Stimulated activated CD8-positive, alpha-beta memory T cell treated with anti-CD3 and anti-CD28 coated beads, Interleukin-12 subunit alpha, Interleukin-12 subunit beta, amount 100 ng/mL, for 24 hours (primary cell): ENCODE results near the gene CUL9.

Experiments
- DNase-seq: peaks from one replicate; pipeline ENCODE4 v3.0.0-alpha.2; 2020; ENCODE audit errors: extremely low read depth

The CUL9 gene

DNA sequence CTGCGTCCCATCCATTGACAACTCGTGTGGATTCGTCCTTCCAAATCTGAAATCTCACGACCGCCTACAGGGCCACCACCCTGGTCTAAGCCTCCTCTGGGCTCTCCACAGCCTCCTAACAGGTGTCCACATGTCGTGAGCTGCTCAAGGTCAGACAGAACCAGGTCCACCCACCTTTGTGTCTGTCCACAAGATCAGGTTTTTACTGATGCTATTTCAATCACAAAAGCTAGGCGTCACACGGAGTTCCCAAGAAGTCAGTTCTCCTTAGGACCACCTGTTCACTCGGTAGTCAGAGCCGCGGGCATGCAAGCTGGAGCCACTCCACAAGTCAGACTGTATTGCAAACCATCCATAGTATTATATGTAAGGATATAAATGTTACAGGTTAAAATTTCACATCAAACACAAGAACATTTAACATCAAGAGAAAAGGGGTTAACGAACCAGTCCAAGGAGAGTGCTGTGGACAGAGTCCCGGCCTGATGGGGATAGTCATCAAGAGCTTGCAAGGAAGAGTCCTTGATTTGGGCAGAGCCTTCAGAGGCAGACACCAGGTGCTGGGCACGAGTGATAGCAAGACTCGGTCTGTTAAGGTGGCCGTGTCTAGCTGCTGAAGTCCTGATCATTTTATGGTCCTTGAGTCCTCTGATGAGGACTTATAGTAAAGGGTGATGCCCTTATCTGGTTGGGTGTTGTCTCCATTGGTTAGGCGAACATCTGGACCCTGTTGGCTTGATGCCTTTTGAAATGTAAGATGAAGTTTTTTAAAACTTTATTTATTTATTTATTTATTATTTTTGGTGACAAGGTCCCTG, 48.0 kb downstream of the CUL9 start:
- no peak for DNase-seq

DNA sequence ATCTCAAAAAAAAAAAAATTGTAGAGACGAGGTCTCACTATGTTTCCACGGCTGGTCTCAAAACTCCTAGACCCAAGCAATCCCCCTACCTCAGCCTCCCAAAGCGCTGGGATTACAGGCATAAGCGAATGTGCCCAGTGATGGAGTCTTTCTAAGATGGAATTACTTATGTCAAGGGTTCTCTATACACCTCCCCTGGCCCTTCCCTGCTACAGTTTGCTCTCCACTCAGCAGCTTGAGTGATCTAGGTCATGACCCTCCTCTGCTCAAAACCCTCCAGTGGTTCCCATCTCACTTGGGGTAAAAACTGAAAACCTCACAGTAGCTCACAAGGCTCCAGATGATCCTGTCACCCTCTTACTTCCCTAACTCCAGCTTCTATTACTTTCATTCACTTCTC, 49.1 kb downstream of the CUL9 start:
- DNase-seq: no peak

DNA sequence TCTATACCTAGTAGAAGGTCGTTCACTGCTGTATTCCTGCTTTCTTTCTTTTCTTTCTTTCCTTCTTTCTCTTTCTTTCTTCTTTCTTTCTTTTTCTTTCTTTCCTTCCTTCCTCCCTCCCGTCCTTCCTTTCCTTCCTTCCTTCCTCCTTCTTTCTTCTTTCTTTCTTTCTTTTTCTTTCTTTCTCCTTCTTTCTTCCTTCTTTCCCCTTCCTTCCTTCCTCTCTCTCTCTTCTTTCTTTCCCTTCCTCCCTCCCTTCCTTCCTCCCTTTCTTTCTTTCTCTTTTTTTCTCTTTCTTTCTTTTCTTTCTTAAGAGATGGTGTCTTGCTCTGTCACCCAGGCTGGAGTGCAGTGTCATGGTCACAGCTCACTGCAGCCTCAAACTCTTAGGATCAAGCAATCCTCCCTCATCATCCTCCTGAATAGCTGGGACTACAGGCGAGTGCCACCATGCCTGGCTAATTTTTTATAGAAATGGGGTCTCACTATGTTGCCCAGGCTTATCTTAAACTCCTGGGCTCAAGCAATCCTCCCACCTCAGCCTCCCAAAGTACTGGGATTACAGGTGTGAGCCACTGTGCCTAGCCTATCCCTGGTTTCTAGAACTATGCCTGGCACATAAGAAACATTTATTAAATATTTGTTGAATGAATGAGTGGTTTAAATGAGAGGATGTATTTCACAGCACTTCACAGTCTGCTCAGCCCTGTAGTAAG, 49.9 kb downstream of the CUL9 start:
- no peak for DNase-seq

DNA sequence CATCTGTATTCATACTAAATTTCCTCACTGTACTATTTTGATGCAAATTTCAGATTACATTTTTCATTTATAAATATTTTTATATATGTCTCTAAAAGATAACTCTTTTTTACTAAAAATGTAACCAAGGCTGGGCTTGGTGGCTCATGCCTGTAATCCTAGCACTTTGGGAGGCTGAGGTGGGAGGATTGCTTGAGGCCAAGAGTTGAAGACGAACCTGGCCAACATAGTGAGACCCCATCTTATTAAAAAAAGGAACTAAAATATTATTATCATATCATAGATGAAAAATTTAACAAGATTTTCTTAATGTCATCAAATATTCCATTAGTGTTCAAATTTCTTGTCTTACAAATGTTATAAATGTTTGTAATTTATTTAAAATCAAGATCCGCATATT, 53.8 kb downstream of the CUL9 start:
- DNase-seq: no peak

DNA sequence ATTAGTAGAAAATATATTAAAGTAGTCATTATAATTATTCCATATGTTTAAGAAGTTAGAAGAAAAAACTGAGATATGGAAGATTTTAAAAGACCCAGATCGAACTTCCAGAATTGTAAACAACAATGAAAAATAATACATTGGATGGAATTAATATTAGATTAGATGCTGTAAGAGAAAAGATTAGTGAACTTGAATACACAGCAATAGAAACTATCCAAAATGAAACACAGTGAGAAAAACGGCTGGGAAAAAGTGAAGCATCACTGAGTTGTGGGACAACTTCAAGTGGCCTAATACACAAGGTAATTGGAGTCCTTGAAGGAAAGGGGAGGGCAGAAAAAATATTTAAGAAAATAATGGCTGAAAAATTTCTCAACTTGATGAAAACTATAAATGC, 57.1 kb downstream of the CUL9 start:
- DNase-seq: no peak

DNA sequence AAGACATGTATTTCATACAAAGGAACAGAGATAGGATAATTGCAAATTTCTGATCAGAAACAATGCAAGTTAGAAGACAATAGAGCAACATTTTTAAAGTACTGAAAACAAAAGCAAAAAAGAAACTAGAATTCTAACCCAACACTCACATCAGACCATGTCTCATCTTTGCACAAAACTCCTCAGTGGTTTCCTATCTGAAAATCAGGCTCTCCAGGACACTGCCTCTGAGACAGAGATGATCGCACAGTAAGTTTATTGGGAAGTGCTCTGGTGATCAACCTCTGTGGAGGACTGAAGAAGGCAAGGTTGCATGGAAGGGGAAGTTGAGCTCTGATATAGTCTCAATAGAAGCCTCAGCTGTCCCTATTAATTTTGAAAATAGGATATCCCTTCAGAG, 59.0 kb downstream of the CUL9 start:
- no peak for DNase-seq

DNA sequence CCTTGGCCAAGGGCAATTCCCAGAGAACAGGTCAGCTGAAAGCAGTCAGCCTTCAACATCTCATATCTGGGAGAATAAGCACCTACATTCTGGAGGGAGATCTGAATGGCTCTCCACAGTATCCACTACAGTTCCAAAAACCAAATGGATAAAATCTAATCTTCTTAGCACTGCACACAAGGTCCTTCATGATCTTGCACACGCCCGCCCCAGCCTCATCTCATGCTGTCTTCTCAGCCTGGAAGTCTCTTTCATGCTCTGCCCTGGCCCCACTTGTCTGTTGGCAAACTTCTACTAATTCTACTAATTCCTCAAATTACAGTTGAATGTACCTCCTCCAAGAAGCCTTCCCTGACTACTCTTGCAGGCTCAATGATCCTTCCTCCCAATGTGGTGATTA, 59.5 kb downstream of the CUL9 start:
- no peak for DNase-seq

DNA sequence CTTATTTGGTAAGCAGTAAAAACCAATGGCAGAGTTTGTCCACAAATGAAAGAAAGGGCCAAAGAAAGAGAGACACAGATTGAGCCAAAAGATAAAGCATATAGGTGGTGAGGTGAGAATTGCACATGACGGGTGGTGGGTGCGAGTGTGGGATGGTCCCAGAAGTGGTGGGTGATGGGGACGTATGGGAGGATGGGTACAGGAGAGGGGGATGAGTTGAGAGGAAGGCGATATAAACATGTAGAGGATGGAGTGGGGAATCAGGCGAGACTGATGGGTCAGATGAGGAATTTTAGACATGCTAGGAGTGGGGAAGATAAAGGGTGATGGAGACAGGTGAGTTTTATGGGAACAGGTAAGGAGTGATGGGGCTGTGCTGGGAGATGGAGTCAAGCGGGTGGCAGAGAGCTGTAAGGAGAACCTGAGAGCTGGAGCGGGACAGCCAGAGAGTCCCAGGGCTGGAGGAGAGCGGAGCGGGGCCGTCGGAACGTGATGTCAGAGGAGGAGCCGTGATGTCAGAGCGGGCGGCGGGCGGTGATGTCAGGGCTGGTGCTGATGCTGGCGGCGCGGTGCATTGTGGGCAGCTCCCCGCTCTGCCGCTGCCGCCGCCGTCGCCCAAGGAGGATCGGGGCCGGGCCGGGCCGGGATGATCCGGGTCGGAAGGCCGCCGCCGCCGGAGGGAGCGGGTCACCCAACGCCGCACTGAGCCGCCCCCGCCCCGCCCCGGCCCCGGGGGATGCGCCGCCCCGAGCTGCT, 61.1 kb downstream of the CUL9 start, which contains the start of gene TTBK1:
Gene TTBK1 (plus strand): TSS at position 574 of the 756 bp plus-strand sequence. CDS start 3,180 bp downstream, outside the sequence.
- DNase-seq: no peak

DNA sequence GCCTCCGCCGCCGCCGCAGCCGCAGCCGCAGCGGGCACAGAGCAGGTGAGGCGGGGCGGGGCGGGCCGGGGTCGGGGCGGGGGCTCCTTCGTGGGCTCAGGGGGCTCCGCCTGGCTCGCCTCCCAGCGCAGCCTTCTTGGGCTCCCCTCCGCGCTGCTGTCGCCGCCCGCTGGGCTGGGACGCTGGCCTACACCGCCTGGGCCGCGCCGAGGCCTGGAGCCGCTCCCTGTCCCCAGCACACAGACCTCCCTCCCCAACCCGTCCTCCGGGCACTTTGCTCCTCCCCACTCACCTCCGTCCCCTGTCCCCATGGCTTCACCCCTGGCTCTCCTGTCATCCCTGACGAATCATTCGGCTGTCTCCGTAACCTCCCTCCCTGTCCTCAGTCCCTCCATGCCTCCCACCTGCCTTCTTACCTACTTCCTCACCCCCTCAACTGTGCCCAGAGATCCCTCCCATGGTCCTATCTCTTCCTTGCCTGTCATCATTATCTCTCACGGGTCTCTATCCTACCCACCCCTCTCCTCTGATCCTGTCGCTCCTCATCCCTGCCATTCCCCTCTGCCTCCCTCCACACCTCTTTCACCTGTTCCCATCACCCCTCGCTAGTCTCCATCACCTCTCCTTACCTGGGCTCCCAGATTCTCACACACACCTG, 61.8 kb downstream of the CUL9 start:
- no peak for DNase-seq

DNA sequence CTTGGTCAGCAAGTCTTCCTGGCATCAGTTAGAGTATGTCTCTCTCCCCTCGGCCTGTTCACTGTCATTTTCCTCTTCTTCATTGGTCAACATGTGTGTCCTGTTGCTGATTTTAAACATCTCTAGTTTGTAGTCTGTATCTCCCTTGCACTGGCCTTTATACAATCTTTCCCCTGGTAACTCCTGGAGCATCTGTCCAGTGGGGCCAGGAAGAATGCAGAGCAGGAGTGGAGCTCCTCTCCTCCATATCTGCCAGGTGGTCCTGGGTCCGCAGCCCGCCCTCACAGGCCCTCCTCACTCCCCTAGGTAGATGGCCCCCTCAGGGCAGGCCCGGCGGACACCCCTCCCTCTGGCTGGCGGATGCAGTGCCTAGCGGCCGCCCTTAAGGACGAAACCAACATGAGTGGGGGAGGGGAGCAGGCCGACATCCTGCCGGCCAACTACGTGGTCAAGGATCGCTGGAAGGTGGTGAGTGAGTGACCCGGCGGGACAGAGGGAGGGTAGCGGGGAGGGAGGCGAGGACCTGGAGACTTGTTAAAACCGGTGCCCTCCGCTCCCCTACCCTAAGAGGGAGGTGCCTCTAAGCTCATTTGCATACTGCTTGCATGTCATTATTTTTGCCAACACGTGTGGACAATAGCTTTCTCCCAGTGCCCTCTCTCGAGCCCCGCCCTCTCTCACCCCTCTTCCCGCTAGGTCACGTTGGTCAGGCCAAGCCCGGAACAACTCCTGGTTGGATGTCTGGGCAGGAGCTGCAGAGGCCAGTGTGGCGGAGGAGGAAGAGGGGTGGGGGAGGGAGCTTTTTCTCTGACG, 64.5 kb downstream of the CUL9 start:
- DNase-seq: no peak

DNA sequence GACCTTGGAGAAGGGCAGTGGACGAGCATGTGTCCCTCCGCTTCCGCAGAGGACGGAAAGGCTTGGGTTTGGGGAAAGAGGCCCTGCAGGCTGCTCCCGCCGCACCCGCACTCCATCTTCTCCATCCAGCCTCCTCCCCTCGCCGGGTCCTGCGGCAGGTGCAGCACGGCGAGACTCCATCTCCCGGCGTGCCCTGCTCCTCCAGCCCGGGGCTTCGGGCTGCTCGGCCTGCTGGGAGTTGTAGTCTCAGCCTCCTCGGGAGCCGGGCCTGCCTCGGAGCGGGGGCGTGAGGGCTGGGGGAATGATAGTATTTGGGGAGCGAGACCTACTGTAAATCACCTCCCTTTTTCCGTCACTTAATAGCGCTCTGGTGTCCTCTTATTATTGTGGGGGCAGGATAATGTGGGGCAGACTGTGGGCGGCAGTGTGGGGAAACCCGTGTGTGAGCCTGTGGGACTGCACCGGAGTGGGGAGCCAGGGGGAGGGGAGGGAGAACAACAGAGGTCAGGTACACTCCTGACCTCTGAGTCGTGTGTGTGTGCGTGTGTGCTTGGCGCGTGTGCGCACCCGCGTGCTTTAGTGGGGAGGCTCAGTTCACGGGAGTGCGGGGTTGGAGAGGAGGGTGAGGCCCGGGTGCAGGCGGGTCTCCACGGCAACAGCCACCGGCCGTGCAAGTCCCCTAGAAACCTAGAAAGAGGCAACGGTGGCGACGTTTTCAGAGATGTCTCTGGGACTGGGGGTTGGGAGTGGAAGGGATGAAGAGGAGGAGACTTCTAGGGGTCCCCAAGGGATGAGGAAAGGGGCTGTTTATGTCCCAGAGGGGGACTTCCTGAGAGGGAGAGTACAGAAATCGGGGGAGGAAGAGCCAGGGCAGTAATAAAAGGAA, 65.4 kb downstream of the CUL9 start:
- DNase-seq: peak; percentile 54

DNA sequence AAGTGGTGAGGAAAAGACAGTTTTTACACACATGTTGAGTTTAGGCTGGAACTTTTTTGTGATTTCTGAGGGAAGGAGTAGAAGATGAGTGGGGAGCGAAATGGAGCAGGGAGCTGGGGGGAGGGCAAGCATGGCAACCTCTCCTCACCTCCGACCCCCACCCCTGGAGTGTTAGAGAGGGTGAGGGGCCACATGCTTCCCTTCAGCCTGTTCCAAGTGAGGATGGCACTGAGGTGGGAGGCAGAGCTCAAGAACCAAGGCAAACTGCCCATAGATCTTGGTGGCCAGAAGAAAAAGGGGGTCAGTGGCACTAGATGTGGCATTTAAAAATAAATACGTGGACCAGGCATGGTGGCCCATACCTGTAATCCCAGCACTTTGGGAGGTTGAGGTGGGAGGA, 66.1 kb downstream of the CUL9 start:
- no peak for DNase-seq

DNA sequence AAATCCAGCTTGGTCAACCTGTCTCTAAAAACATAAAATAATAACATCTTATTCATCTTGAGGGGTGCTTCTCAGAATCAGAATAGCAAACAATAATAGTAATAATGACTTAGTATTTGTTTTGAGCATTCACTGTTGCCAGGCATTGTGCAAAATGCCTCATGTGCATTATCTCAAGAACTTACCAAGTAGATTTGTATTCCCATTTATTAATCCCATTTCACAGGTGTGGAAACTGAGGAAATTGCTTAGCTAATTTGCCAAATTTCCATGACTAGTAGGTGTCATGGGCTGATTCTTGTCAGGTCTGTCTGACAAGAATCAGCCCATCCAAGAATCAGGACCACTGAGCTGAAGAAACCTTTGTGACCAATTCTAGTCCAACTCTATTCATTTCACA, 66.8 kb downstream of the CUL9 start:
- DNase-seq: no peak

DNA sequence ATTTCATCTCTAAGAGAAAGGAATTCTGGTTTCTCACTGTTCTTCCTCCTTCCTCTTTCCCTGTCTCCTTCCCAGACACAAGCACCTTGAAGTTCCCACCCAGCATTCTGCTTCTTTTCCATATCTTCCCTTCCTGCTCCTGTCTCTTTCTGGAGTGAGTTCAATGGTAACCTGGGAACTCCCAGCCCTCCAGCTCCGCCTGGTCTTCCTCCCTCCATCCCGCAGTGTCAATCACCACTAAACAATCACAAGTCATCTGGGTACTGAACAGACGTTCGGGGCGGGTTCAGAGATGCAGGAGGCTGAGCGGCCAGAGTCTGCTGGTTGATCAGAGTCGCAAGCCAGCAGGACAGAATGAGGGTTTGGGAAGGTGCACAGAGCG, 69.0 kb downstream of the CUL9 start:
- DNase-seq: no peak

DNA sequence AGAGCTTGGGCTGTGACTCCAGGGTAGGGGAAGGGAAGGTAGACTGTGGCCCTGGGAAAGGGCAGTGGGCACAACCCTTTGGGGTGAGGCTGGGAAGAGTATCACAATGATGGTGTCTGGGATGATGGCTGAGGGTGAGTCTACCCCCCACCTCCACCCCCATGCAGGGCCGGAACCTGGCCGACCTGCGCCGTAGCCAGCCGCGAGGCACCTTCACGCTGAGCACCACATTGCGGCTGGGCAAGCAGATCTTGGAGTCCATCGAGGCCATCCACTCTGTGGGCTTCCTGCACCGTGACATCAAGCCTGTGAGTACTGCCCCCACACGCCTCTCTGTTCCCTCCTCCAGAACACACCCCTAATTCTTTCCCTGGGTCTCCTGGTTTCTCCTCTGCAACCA, 71.4 kb downstream of the CUL9 start:
- DNase-seq: no peak

DNA sequence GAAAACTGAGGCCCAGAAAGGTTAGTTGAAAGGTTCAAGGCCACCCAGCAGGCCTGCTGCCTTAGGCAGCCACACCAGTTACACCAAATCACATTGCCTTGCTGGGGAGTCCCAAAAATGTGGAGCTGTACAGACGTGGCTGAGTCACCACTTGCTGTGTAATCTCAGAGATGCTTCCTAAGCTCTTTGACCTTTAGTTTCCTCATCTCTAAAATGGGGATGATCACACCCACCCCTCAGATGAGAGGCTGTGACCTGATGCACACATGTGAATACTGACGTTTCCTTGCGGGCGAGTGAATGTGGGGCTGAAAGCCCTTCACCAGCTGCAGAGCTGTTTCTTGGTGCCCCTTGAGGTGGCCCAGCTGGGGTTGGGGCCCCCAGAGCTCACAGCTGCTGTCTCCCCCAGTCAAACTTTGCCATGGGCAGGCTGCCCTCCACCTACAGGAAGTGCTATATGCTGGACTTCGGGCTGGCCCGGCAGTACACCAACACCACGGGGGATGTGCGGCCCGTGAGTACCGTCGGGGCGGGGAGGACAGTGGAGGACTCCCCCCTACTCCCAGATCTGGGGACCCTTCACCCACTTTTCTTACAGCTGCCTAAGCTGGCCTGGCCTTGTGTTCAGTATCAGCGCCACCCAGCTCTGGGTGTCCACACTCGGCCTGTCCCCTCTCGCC, 72.3 kb downstream of the CUL9 start:
- no peak for DNase-seq

DNA sequence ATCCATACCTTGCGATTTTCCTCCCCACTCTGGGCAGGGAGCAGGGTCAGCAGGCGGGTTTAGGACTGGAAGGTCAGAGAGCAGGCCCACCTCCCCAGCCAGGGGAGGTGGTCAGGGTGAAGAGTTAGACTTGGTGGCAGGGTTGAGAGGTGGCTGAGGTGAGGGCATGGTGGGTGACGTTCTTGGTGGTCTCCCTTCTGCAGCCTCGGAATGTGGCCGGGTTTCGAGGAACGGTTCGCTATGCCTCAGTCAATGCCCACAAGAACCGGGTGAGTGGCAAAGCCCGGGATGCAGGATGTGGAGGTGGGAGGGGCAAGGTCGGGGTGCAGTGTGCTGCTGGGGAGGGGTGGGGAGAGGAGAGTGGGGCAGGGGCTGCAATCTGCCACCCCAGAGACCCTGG, 72.8 kb downstream of the CUL9 start:
- no peak for DNase-seq

DNA sequence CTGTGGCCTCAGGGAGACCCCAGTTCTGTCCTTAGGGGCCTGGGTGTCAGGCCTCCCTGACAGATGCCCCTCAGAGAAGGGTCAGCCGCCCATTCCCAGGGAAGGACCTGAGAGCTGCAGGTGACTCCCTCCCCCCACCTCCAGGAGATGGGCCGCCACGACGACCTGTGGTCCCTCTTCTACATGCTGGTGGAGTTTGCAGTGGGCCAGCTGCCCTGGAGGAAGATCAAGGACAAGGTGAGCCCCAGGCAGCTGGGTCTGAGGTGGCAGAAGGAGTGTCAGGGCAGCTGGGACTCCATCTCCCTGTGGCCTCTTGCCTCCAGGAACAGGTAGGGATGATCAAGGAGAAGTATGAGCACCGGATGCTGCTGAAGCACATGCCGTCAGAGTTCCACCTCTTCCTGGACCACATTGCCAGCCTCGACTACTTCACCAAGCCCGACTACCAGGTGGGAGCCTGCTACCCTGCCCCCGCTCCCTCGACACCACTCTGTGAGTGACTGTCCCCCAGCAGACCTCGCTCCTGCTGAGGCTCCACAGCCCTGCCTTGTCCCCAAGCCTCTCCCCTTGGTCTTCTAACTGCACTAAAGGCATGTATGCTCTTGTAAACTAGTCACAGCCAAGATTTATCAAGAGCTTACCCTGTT, 73.5 kb downstream of the CUL9 start:
- DNase-seq: no peak
